ENCODE measurements around the gene PWP2.

Gene PWP2

DNA sequence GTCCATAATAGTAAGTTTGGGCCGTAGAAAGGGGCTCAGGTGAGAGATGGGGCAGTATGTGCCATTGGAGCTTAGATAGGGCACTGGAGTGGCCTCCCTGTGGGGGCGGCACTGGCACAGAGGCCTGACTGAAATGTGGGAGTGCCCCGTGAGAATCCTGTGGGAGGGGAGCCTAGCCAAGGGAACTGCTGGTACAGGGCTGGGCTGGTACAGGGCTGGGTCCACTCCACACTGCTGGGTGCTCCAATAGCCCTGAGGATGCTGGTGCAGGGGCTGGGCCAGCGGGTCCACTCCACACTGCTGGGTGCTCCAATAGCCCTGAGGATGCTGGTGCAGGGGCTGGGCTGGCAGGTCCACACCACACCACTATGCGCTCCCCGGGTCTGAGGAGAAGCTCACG, 44.8 kb upstream of the PWP2 start:
- Histone ChIP-seq H3K9me3 (ENCODE audit: severe bottlenecking) (no peaks in the 10 kb centered on the region), H3K27ac (ENCODE audit: poor library complexity, severe bottlenecking) (no peak overlapping the region), H3K4me3 (ENCODE audit: severe bottlenecking) (no peak overlapping the region), H3K4me1 (ENCODE audit: insufficient read depth, poor library complexity, severe bottlenecking) (no peaks in the 10 kb centered on the region), H3K36me3 (ENCODE audit: low read depth) (peaks cover 68% of the 10 kb centered on the region), H3K27me3 (ENCODE audit: insufficient read depth, poor library complexity, severe bottlenecking) (no peaks in the 10 kb centered on the region)
- ATAC-seq (ENCODE audit: low read depth) (no peak; the same call in 2 of the 3 replicates), DNase-seq (ENCODE audit: low spot score) (no peak)
- TF ChIP-seq, protein P1, sequence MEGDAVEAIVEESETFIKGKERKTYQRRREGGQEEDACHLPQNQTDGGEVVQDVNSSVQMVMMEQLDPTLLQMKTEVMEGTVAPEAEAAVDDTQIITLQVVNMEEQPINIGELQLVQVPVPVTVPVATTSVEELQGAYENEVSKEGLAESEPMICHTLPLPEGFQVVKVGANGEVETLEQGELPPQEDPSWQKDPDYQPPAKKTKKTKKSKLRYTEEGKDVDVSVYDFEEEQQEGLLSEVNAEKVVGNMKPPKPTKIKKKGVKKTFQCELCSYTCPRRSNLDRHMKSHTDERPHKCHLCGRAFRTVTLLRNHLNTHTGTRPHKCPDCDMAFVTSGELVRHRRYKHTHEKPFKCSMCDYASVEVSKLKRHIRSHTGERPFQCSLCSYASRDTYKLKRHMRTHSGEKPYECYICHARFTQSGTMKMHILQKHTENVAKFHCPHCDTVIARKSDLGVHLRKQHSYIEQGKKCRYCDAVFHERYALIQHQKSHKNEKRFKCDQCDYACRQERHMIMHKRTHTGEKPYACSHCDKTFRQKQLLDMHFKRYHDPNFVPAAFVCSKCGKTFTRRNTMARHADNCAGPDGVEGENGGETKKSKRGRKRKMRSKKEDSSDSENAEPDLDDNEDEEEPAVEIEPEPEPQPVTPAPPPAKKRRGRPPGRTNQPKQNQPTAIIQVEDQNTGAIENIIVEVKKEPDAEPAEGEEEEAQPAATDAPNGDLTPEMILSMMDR (IDR thresholded peaks at IDR 0.05; ENCODE audit: poor library complexity, severe bottlenecking), result no peak

DNA sequence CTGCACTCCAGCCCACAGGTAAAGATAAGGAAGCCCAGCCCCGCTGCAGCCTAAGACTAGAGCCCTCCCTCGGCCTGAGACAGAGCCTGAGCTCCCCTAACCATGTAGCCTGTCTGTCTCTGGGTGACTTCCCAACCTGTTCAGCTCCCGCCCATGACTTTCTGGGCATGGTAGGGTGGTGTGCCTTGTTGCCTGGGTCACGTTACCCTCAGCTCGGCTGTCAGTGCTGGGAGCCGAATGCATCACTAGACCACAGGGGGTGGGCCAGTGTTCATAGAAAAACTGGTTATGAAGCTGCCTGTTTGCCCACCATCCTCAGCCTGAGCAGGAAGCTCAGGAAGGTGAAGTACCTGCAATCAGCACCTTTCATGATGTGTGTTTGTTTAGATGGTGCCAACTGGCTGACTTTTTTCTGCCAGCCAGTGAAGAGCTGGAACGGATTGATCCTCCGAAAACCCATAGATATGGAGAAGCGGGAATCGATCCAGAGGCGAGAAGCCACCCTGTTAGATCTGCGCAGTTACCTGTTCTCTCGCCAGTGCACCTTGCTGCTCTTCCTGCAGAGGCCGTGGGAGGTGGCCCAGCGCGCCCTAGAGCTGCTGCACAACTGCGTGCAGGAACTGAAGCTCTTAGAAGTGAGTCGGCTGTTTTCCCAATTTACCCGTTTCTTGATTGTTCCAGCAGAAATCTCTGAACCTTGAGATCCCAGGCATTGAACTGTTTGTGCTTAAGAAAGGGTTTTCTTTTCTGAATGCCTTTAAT, 43.9 kb upstream of the PWP2 start:
- no peaks in the 10 kb centered on the region for H3K4me1 ChIP-seq (ENCODE audit: insufficient read depth, poor library complexity, severe bottlenecking)
- no peak overlapping the region for H3K4me3 ChIP-seq (ENCODE audit: severe bottlenecking)
- no peak overlapping the region for H3K27ac ChIP-seq (ENCODE audit: poor library complexity, severe bottlenecking)
- ATAC-seq (ENCODE audit: low read depth) (no peak), DNase-seq (ENCODE audit: low spot score) (no peak)
- H3K36me3 ChIP-seq (ENCODE audit: low read depth), result peaks cover 67% of the 10 kb centered on the region
- H3K27me3 ChIP-seq (ENCODE audit: insufficient read depth, poor library complexity, severe bottlenecking), result no peaks in the 10 kb centered on the region
- TF ChIP-seq, protein P1 (IDR thresholded peaks at IDR 0.05; ENCODE audit: poor library complexity, severe bottlenecking), result no peak
- H3K9me3 ChIP-seq (ENCODE audit: severe bottlenecking), result no peaks in the 10 kb centered on the region

- no peaks in the 10 kb centered on the region for H3K4me1 ChIP-seq (ENCODE audit: insufficient read depth, poor library complexity, severe bottlenecking)
- no peaks in the 10 kb centered on the region for H3K27me3 ChIP-seq (ENCODE audit: insufficient read depth, poor library complexity, severe bottlenecking)
- no peak for DNase-seq (ENCODE audit: low spot score)
- no peaks in the 10 kb centered on the region for H3K9me3 ChIP-seq (ENCODE audit: severe bottlenecking)
- no peak for ATAC-seq (ENCODE audit: low read depth)
- no peak overlapping the region for H3K4me3 ChIP-seq (ENCODE audit: severe bottlenecking)
- TF ChIP-seq, protein P1 (IDR thresholded peaks at IDR 0.05; ENCODE audit: poor library complexity, severe bottlenecking), result no peak
- peaks cover 64% of the 10 kb centered on the region for H3K36me3 ChIP-seq (ENCODE audit: low read depth)
- H3K27ac ChIP-seq (ENCODE audit: poor library complexity, severe bottlenecking), result no peak overlapping the region
These were observed 42.3 kb upstream of the PWP2 start for GRCh38 chr21:44064852-44065403.

GRCh38 chr21:44065428-44065827, 41.8 kb upstream of the PWP2 start:
- Histone ChIP-seq H3K27ac (ENCODE audit: poor library complexity, severe bottlenecking) (no peak overlapping the region), H3K4me1 (ENCODE audit: insufficient read depth, poor library complexity, severe bottlenecking) (no peaks in the 10 kb centered on the region), H3K27me3 (ENCODE audit: insufficient read depth, poor library complexity, severe bottlenecking) (no peaks in the 10 kb centered on the region), H3K9me3 (ENCODE audit: severe bottlenecking) (no peaks in the 10 kb centered on the region), H3K4me3 (ENCODE audit: severe bottlenecking) (no peak overlapping the region), H3K36me3 (ENCODE audit: low read depth) (peaks cover 61% of the 10 kb centered on the region)
- TF ChIP-seq, protein P1 (IDR thresholded peaks at IDR 0.05; ENCODE audit: poor library complexity, severe bottlenecking), result no peak
- ATAC-seq (ENCODE audit: low read depth) (no peak), DNase-seq (ENCODE audit: low spot score) (no peak)

DNA sequence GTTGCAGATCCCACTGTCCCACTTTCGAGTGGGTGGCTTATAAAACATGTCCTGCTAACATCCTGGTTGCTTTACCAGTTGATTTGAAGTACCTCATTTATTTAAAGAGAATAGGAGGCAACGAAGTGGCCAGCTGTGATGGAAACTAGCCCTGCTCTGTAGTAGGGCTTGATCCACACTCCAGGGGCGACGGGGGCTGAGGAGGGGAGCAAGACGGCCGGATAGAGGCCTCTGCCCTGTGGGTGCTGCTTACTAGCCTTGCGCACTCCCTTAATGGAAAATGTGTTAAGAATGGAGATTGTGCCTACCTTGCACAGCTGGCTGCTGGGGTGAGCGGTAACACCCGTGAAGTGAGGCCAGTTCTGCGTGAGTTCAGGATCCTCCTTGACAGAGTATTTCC, 41.1 kb upstream of the PWP2 start:
- peaks cover 56% of the 10 kb centered on the region for H3K36me3 ChIP-seq (ENCODE audit: low read depth)
- TF ChIP-seq, protein P1 (IDR thresholded peaks at IDR 0.05; ENCODE audit: poor library complexity, severe bottlenecking), result no peak
- no peak for DNase-seq (ENCODE audit: low spot score)

More for the DNA sequence above, 41.1 kb upstream of the PWP2 start:
- Histone ChIP-seq H3K27me3 (ENCODE audit: insufficient read depth, poor library complexity, severe bottlenecking) (no peaks in the 10 kb centered on the region), H3K27ac (ENCODE audit: poor library complexity, severe bottlenecking) (no peak overlapping the region), H3K4me1 (ENCODE audit: insufficient read depth, poor library complexity, severe bottlenecking) (no peaks in the 10 kb centered on the region), H3K9me3 (ENCODE audit: severe bottlenecking) (no peaks in the 10 kb centered on the region), H3K4me3 (ENCODE audit: severe bottlenecking) (no peak overlapping the region)
- ATAC-seq (ENCODE audit: low read depth), result no peak

All from RWPE2 (cell line).